ENCODE measurements around the gene KREMEN1. TPM values are rescaled to one million over a fixed set of nuclear protein-coding genes. Genes with fewer than 3 reads are reported as not detected.
"Not testable (repeated sequence)": the region's sequence is repeated elsewhere in the genome, so short reads cannot be mapped to it uniquely, and the experiment has no call there.

Gene KREMEN1
- total RNA-seq, 1 experiment from 2014 or later = 1.8 TPM

GRCh38 chr22:29117799-29118477 is 45.1 kb downstream of the KREMEN1 start:
- Histone ChIP-seq H3K4me3 (ENCODE audit: insufficient read depth, low read depth, low read length) (no peak overlapping the region), H3K27me3 (ENCODE audit: control insufficient read depth, insufficient read depth, low read length) (no peaks in the 10 kb centered on the region), H3K36me3 (replicated peaks; ENCODE audit: control insufficient read depth, insufficient read depth, low read length) (no peaks in the 10 kb centered on the region)
- no peak for DNase-seq

- not testable (repeated sequence) for H3K36me3 ChIP-seq (replicated peaks; ENCODE audit: control insufficient read depth, insufficient read depth, low read length); H3K27me3 ChIP-seq (ENCODE audit: control insufficient read depth, insufficient read depth, low read length); H3K4me3 ChIP-seq (ENCODE audit: insufficient read depth, low read depth, low read length); DNase-seq
Measured at GRCh38 chr22:29120098-29120912, 47.5 kb downstream of the KREMEN1 start.

- Histone ChIP-seq H3K36me3 (replicated peaks; ENCODE audit: control insufficient read depth, insufficient read depth, low read length) (no peaks in the 10 kb centered on the region), H3K4me3 (ENCODE audit: insufficient read depth, low read depth, low read length) (no peak overlapping the region), H3K27me3 (ENCODE audit: control insufficient read depth, insufficient read depth, low read length) (no peaks in the 10 kb centered on the region)
- no peak for DNase-seq
Measured at GRCh38 chr22:29121124-29121523, 48.3 kb downstream of the KREMEN1 start.

GRCh38 chr22:29122041-29122440 is 49.2 kb downstream of the KREMEN1 start:
- Histone ChIP-seq H3K27me3 (ENCODE audit: control insufficient read depth, insufficient read depth, low read length) (no peaks in the 10 kb centered on the region), H3K36me3 (replicated peaks; ENCODE audit: control insufficient read depth, insufficient read depth, low read length) (no peaks in the 10 kb centered on the region), H3K4me3 (ENCODE audit: insufficient read depth, low read depth, low read length) (no peak overlapping the region)
- no peak for DNase-seq

- no peak for DNase-seq
- H3K27me3 ChIP-seq (ENCODE audit: control insufficient read depth, insufficient read depth, low read length) = no peaks in the 10 kb centered on the region
- H3K36me3 ChIP-seq (replicated peaks; ENCODE audit: control insufficient read depth, insufficient read depth, low read length) = no peaks in the 10 kb centered on the region
- H3K4me3 ChIP-seq (ENCODE audit: insufficient read depth, low read depth, low read length) = no peak overlapping the region
Measured at GRCh38 chr22:29124777-29125442, 52.1 kb downstream of the KREMEN1 start.

GRCh38 chr22:29125443-29125778 is 52.6 kb downstream of the KREMEN1 start:
- H3K27me3 ChIP-seq (ENCODE audit: control insufficient read depth, insufficient read depth, low read length) = no peaks in the 10 kb centered on the region
- no peak for DNase-seq
- H3K36me3 ChIP-seq (replicated peaks; ENCODE audit: control insufficient read depth, insufficient read depth, low read length) = no peaks in the 10 kb centered on the region
- H3K4me3 ChIP-seq (ENCODE audit: insufficient read depth, low read depth, low read length) = no peak overlapping the region

- H3K27me3 ChIP-seq (ENCODE audit: control insufficient read depth, insufficient read depth, low read length) = no peaks in the 10 kb centered on the region
- no peaks in the 10 kb centered on the region for H3K36me3 ChIP-seq (replicated peaks; ENCODE audit: control insufficient read depth, insufficient read depth, low read length)
- no peak overlapping the region for H3K4me3 ChIP-seq (ENCODE audit: insufficient read depth, low read depth, low read length)
- no peak for DNase-seq
Measured at GRCh38 chr22:29125844-29126243, 53.0 kb downstream of the KREMEN1 start.

GRCh38 chr22:29126670-29127395 is 54.0 kb downstream of the KREMEN1 start:
- no peaks in the 10 kb centered on the region for H3K27me3 ChIP-seq (ENCODE audit: control insufficient read depth, insufficient read depth, low read length)
- DNase-seq = no peak
- H3K4me3 ChIP-seq (ENCODE audit: insufficient read depth, low read depth, low read length) = no peak overlapping the region
- no peaks in the 10 kb centered on the region for H3K36me3 ChIP-seq (replicated peaks; ENCODE audit: control insufficient read depth, insufficient read depth, low read length)

- Histone ChIP-seq H3K4me3 (ENCODE audit: insufficient read depth, low read depth, low read length) (no peak overlapping the region), H3K36me3 (replicated peaks; ENCODE audit: control insufficient read depth, insufficient read depth, low read length) (no peaks in the 10 kb centered on the region), H3K27me3 (ENCODE audit: control insufficient read depth, insufficient read depth, low read length) (no peaks in the 10 kb centered on the region)
- no peak for DNase-seq
Measured at GRCh38 chr22:29128891-29129807, 56.3 kb downstream of the KREMEN1 start.

GRCh38 chr22:29129808-29130140 is 56.9 kb downstream of the KREMEN1 start:
- Histone ChIP-seq H3K36me3 (replicated peaks; ENCODE audit: control insufficient read depth, insufficient read depth, low read length) (no peaks in the 10 kb centered on the region), H3K27me3 (ENCODE audit: control insufficient read depth, insufficient read depth, low read length) (no peaks in the 10 kb centered on the region)
- no peak for DNase-seq

GRCh38 chr22:29130476-29130875 is 57.6 kb downstream of the KREMEN1 start:
- Histone ChIP-seq H3K27me3 (ENCODE audit: control insufficient read depth, insufficient read depth, low read length) (no peaks in the 10 kb centered on the region), H3K36me3 (replicated peaks; ENCODE audit: control insufficient read depth, insufficient read depth, low read length) (no peaks in the 10 kb centered on the region), H3K4me3 (ENCODE audit: insufficient read depth, low read depth, low read length) (no peak overlapping the region)
- DNase-seq = no peak

More at GRCh38 chr22:29129808-29130140, 56.9 kb downstream of the KREMEN1 start:
- no peak overlapping the region for H3K4me3 ChIP-seq (ENCODE audit: insufficient read depth, low read depth, low read length)

GRCh38 chr22:29133603-29134133 is 60.8 kb downstream of the KREMEN1 start:
- Histone ChIP-seq H3K27me3 (ENCODE audit: control insufficient read depth, insufficient read depth, low read length) (no peaks in the 10 kb centered on the region), H3K4me3 (ENCODE audit: insufficient read depth, low read depth, low read length) (no peak overlapping the region), H3K36me3 (replicated peaks; ENCODE audit: control insufficient read depth, insufficient read depth, low read length) (no peaks in the 10 kb centered on the region)
- no peak for DNase-seq

GRCh38 chr22:29134448-29134847 is 61.6 kb downstream of the KREMEN1 start:
- DNase-seq = no peak
- no peaks in the 10 kb centered on the region for H3K27me3 ChIP-seq (ENCODE audit: control insufficient read depth, insufficient read depth, low read length)
- no peaks in the 10 kb centered on the region for H3K36me3 ChIP-seq (replicated peaks; ENCODE audit: control insufficient read depth, insufficient read depth, low read length)
- no peak overlapping the region for H3K4me3 ChIP-seq (ENCODE audit: insufficient read depth, low read depth, low read length)
